ENCODE results near the gene NFYC. TPM values are rescaled to one million over a fixed set of nuclear protein-coding genes. Genes with fewer than 3 reads are reported as not detected.

The NFYC gene
- total RNA-seq, 1 donor, result 19.4 TPM

GRCh38 chr1:40734882-40735628 lies 43.6 kb downstream of the NFYC start:
- Histone ChIP-seq H3K27me3 (ENCODE audit: insufficient read depth, low read length) (no peaks in the 10 kb centered on the region), H3K4me1 (ENCODE audit: insufficient read depth, low read length) (peaks cover 6% of the 10 kb centered on the region), H3K4me3 (ENCODE audit: low read length) (no peak overlapping the region), H3K9me3 (ENCODE audit: low read depth, low read length) (no peaks in the 10 kb centered on the region)

- H3K27me3 ChIP-seq (ENCODE audit: insufficient read depth, low read length), result no peaks in the 10 kb centered on the region
- H3K9me3 ChIP-seq (ENCODE audit: low read depth, low read length), result no peaks in the 10 kb centered on the region
- no peak overlapping the region for H3K4me3 ChIP-seq (ENCODE audit: low read length)
- peaks cover 6% of the 10 kb centered on the region for H3K4me1 ChIP-seq (ENCODE audit: insufficient read depth, low read length)
Measured at GRCh38 chr1:40736085-40736531, 44.6 kb downstream of the NFYC start.

GRCh38 chr1:40738831-40739230 lies 47.3 kb downstream of the NFYC start:
- H3K4me3 ChIP-seq (ENCODE audit: low read length), result no peak overlapping the region
- H3K9me3 ChIP-seq (ENCODE audit: low read depth, low read length), result no peaks in the 10 kb centered on the region
- peaks cover 6% of the 10 kb centered on the region for H3K4me1 ChIP-seq (ENCODE audit: insufficient read depth, low read length)
- no peaks in the 10 kb centered on the region for H3K27me3 ChIP-seq (ENCODE audit: insufficient read depth, low read length)

- Histone ChIP-seq H3K4me3 (ENCODE audit: low read length) (no peak overlapping the region), H3K9me3 (ENCODE audit: low read depth, low read length) (no peaks in the 10 kb centered on the region), H3K4me1 (ENCODE audit: insufficient read depth, low read length) (peaks cover 6% of the 10 kb centered on the region)
Measured at GRCh38 chr1:40739455-40740008, 48.0 kb downstream of the NFYC start.

GRCh38 chr1:40740039-40740996 lies 48.8 kb downstream of the NFYC start:
- no peaks in the 10 kb centered on the region for H3K9me3 ChIP-seq (ENCODE audit: low read depth, low read length)
- no peak overlapping the region for H3K4me3 ChIP-seq (ENCODE audit: low read length)
- H3K4me1 ChIP-seq (ENCODE audit: insufficient read depth, low read length), result peaks cover 6% of the 10 kb centered on the region
- no peaks in the 10 kb centered on the region for H3K27me3 ChIP-seq (ENCODE audit: insufficient read depth, low read length)

More at GRCh38 chr1:40739455-40740008, 48.0 kb downstream of the NFYC start:
- H3K27me3 ChIP-seq (ENCODE audit: insufficient read depth, low read length), result no peaks in the 10 kb centered on the region

GRCh38 chr1:40740997-40741736 lies 49.7 kb downstream of the NFYC start:
- H3K4me1 ChIP-seq (ENCODE audit: insufficient read depth, low read length), result peaks cover 6% of the 10 kb centered on the region
- no peak overlapping the region for H3K4me3 ChIP-seq (ENCODE audit: low read length)
- H3K27me3 ChIP-seq (ENCODE audit: insufficient read depth, low read length), result no peaks in the 10 kb centered on the region
- H3K9me3 ChIP-seq (ENCODE audit: low read depth, low read length), result no peaks in the 10 kb centered on the region

- Histone ChIP-seq H3K27me3 (ENCODE audit: insufficient read depth, low read length) (no peaks in the 10 kb centered on the region), H3K4me3 (ENCODE audit: low read length) (no peak overlapping the region), H3K4me1 (ENCODE audit: insufficient read depth, low read length) (peaks cover 6% of the 10 kb centered on the region), H3K9me3 (ENCODE audit: low read depth, low read length) (no peaks in the 10 kb centered on the region)
Measured at GRCh38 chr1:40742363-40743061, 51.0 kb downstream of the NFYC start.

GRCh38 chr1:40743452-40743851 lies 51.9 kb downstream of the NFYC start:
- peaks cover 6% of the 10 kb centered on the region for H3K4me1 ChIP-seq (ENCODE audit: insufficient read depth, low read length)
- H3K9me3 ChIP-seq (ENCODE audit: low read depth, low read length), result no peaks in the 10 kb centered on the region
- no peak overlapping the region for H3K4me3 ChIP-seq (ENCODE audit: low read length)
- no peaks in the 10 kb centered on the region for H3K27me3 ChIP-seq (ENCODE audit: insufficient read depth, low read length)

GRCh38 chr1:40743860-40744259 lies 52.4 kb downstream of the NFYC start:
- Histone ChIP-seq H3K4me3 (ENCODE audit: low read length) (no peak overlapping the region), H3K27me3 (ENCODE audit: insufficient read depth, low read length) (no peaks in the 10 kb centered on the region), H3K4me1 (ENCODE audit: insufficient read depth, low read length) (peaks cover 6% of the 10 kb centered on the region), H3K9me3 (ENCODE audit: low read depth, low read length) (no peaks in the 10 kb centered on the region)

GRCh38 chr1:40745176-40745575 lies 53.7 kb downstream of the NFYC start:
- no peaks in the 10 kb centered on the region for H3K27me3 ChIP-seq (ENCODE audit: insufficient read depth, low read length)
- H3K4me1 ChIP-seq (ENCODE audit: insufficient read depth, low read length), result peaks cover 6% of the 10 kb centered on the region
- no peaks in the 10 kb centered on the region for H3K9me3 ChIP-seq (ENCODE audit: low read depth, low read length)
- no peak overlapping the region for H3K4me3 ChIP-seq (ENCODE audit: low read length)

- H3K4me3 ChIP-seq (ENCODE audit: low read length), result no peak overlapping the region
- H3K27me3 ChIP-seq (ENCODE audit: insufficient read depth, low read length), result no peaks in the 10 kb centered on the region
- H3K4me1 ChIP-seq (ENCODE audit: insufficient read depth, low read length), result peaks cover 6% of the 10 kb centered on the region
- H3K9me3 ChIP-seq (ENCODE audit: low read depth, low read length), result no peaks in the 10 kb centered on the region
Measured at GRCh38 chr1:40746344-40747090, 55.0 kb downstream of the NFYC start.

- H3K4me3 ChIP-seq (ENCODE audit: low read length), result no peak overlapping the region
- H3K27me3 ChIP-seq (ENCODE audit: insufficient read depth, low read length), result no peaks in the 10 kb centered on the region
- H3K4me1 ChIP-seq (ENCODE audit: insufficient read depth, low read length), result no peaks in the 10 kb centered on the region
- H3K9me3 ChIP-seq (ENCODE audit: low read depth, low read length), result no peaks in the 10 kb centered on the region
Measured at GRCh38 chr1:40748841-40749718, 57.6 kb downstream of the NFYC start.

GRCh38 chr1:40749817-40750216 lies 58.3 kb downstream of the NFYC start:
- H3K4me3 ChIP-seq (ENCODE audit: low read length), result no peak overlapping the region
- no peaks in the 10 kb centered on the region for H3K9me3 ChIP-seq (ENCODE audit: low read depth, low read length)
- H3K4me1 ChIP-seq (ENCODE audit: insufficient read depth, low read length), result no peaks in the 10 kb centered on the region
- no peaks in the 10 kb centered on the region for H3K27me3 ChIP-seq (ENCODE audit: insufficient read depth, low read length)
